Skeletal muscle cell (primary cell): ENCODE measurements around the gene PTPRN2.
"Not testable (repeated sequence)": the region's sequence is repeated elsewhere in the genome, so short reads cannot be mapped to it uniquely, and the experiment has no call there.

Source experiments
- DNase-seq: peaks from one replicate; pipeline ENCODE4 v3.0.0-alpha.2; 2010; ENCODE audit warnings: low read depth
- H3K4me3 ChIP-seq: 2 replicates; pipeline ENCODE4 v1.5.1; 2011; ENCODE audit warnings: low read depth, mild to moderate bottlenecking, control low read depth, low read length, moderate library complexity

Gene PTPRN2

GRCh38 chr7:157567666-157568065 is 1020.0 kb downstream of the PTPRN2 start:
- no peak overlapping the region for H3K4me3 ChIP-seq
- DNase-seq, result no peak

GRCh38 chr7:157566631-157567006 is 1021.0 kb downstream of the PTPRN2 start:
- no peak overlapping the region for H3K4me3 ChIP-seq
- DNase-seq, result no peak

GRCh38 chr7:157565981-157566630 is 1021.5 kb downstream of the PTPRN2 start:
- no peak overlapping the region for H3K4me3 ChIP-seq
- no peak for DNase-seq

- H3K4me3 ChIP-seq, result no peak overlapping the region
- DNase-seq, result no peak
Measured at GRCh38 chr7:157565201-157565626, 1022.4 kb downstream of the PTPRN2 start.

- DNase-seq, result no peak
- H3K4me3 ChIP-seq, result no peak overlapping the region
Measured at GRCh38 chr7:157564517-157565177, 1023.0 kb downstream of the PTPRN2 start.

- DNase-seq, H3K4me3 ChIP-seq: not testable (repeated sequence)
Measured at GRCh38 chr7:157563467-157564135, 1024.0 kb downstream of the PTPRN2 start.

- H3K4me3 ChIP-seq, DNase-seq: not testable (repeated sequence)
Measured at GRCh38 chr7:157562522-157563398, 1024.9 kb downstream of the PTPRN2 start.

- no peak for DNase-seq
- no peak overlapping the region for H3K4me3 ChIP-seq
Measured at GRCh38 chr7:157561816-157562410, 1025.7 kb downstream of the PTPRN2 start.

GRCh38 chr7:157561523-157561785 is 1026.2 kb downstream of the PTPRN2 start:
- no peak for DNase-seq
- H3K4me3 ChIP-seq, result no peak overlapping the region

GRCh38 chr7:157560710-157561522 is 1026.7 kb downstream of the PTPRN2 start:
- DNase-seq, result no peak
- H3K4me3 ChIP-seq, result no peak overlapping the region

- no peak overlapping the region for H3K4me3 ChIP-seq
- no peak for DNase-seq
Measured at GRCh38 chr7:157560258-157560654, 1027.4 kb downstream of the PTPRN2 start.

- no peak overlapping the region for H3K4me3 ChIP-seq
- DNase-seq, result no peak
Measured at GRCh38 chr7:157559596-157560257, 1027.9 kb downstream of the PTPRN2 start.

GRCh38 chr7:157558875-157559595 is 1028.6 kb downstream of the PTPRN2 start:
- H3K4me3 ChIP-seq, result no peak overlapping the region
- no peak for DNase-seq

GRCh38 chr7:157558516-157558874 is 1029.1 kb downstream of the PTPRN2 start:
- no peak for DNase-seq
- H3K4me3 ChIP-seq, result no peak overlapping the region

- DNase-seq, result no peak
- no peak overlapping the region for H3K4me3 ChIP-seq
Measured at GRCh38 chr7:157558061-157558460, 1029.6 kb downstream of the PTPRN2 start.

- no peak overlapping the region for H3K4me3 ChIP-seq
- no peak for DNase-seq
Measured at GRCh38 chr7:157557263-157557662, 1030.4 kb downstream of the PTPRN2 start.

GRCh38 chr7:157556642-157556944 is 1031.0 kb downstream of the PTPRN2 start:
- no peak overlapping the region for H3K4me3 ChIP-seq
- DNase-seq, result no peak
